Stimulated activated CD4-positive, alpha-beta T cell treated with anti-CD3 and anti-CD28 coated beads, Interleukin-4, amount 100 ng/mL, for 24 hours (primary cell): Measurements from ENCODE around the gene DBNL.

Source experiments
- DNase-seq: peaks from one replicate; pipeline ENCODE4 v3.0.0-alpha.2; 2020

DBNL gene

GRCh38 chr7:44101303-44101965 is 56.9 kb downstream of the DBNL start:
- DNase-seq = no peak

GRCh38 chr7:44101966-44102845 is 57.7 kb downstream of the DBNL start:
- no peak for DNase-seq

DNA sequence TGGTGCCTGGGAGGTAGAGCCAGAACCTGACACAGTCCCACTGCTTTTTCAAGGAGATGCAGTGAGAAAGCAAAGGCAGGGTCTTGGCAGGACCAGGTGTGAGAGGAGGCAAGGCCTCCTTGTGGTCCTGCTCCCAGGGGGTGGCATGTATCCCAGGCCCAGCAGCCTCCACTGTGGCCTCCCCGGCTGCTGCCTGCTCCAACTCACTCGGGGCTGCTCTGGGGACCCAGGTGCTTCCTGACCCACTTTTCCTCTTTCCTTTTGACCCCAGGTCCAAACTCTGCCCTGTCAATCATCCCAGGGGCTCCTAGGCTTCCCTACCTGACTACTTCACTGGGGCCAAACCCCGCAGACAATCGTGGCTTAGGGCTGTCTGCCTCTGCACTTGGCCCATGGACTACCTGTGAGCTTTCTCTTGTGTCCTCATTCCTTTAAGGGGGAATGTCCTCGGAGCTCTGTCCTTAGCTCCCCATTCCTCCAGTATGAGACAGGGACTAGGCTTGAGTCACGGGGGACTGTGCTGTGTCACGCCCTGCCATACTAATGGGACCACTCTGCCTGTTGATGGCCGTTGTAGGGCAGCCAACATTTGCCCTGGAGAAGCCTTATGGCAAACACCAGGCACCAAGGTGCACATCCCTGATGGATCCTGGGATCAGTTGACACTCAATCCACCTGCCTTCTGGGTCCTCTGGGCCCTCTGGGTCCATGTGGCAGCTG is 58.5 kb downstream of the DBNL start:
- DNase-seq = no peak

DNA sequence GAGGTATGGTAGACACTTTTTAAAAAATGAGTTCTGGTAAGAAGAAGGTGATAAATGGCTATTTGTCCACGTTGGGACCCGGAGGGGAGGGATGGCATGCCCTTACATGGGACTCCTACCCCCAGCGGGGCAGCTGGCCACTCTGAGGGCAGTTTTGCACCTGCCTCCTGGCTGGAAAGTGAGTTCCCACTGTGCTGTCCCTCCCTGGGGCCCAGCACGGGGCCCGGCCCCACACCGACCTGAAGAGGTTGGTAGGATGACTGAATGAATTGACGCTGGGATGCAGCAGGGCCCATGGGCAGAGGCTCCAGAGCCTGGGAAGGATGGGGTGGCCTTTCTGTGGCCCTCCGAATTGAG is 59.0 kb downstream of the DBNL start:
- no peak for DNase-seq

GRCh38 chr7:44103923-44104859 is 59.7 kb downstream of the DBNL start, which contains the start of gene AEBP1:
TSS of gene AEBP1 (plus strand) at chr7:44104345. CDS start at chr7:44104666, 321 bp downstream.
- no peak for DNase-seq

GRCh38 chr7:44104860-44105771 is 60.6 kb downstream of the DBNL start:
- no peak for DNase-seq

DNA sequence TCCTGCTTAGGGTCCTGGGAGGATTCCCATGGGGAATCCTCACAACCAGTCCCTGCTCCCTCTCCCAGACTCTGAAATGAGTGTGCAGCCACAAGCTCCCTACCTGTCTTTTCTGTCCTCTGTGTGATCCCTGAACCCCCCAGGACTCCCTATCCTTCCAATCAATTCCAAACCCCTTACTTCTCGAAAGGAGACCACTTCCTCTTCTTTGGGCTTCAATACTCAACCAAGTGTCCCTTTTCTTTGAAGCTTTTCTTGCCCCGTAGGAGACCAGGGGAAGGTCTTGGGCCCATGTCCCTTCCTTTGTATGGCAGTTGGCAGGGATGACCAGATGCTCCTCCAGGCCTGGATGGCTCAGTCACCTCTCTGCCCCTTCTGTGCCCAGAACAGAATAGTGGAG is 61.3 kb downstream of the DBNL start:
- DNase-seq = no peak

GRCh38 chr7:44106311-44107065 is 62.0 kb downstream of the DBNL start:
- no peak for DNase-seq

GRCh38 chr7:44107116-44107960 is 62.8 kb downstream of the DBNL start:
- DNase-seq = no peak

DNA sequence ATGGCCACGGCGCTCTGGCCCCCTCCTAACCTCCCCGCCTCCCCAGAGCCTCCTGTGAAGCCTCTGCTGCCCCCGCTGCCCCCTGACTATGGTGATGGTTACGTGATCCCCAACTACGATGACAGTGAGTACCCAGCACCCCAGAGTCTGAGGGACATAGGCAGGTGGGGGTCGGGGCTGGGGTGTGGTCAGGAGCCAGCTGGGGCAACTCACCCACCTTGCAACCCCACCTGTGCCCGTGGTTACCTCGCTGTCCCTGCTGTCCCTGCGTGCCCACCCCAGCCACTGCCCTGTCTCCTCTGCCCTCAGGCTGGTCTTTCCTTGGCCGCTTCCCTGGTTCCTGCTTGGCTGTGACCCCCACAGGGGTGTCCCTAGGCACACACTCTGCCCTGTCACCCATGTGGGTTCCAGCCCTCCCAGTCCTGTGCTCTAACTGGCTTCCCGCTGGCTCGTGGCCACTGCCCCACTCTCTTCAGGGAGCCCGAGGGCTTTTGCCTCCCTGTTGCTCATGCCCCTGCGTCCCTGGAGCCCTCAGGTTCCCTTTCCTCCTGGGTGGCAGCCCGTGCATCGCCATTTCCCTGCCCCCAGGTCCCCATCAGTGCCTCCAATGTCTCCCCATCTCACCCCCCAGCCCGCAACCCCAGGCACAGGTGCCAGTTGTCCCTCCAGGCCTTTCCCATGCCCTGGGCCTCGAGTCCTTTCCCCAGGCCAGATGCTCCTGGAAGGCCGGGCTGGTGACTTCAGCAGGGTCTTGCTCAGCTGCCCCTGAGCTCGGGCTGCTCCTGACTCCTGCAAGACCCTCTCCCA is 63.7 kb downstream of the DBNL start:
- no peak for DNase-seq

GRCh38 chr7:44108768-44109750 is 64.6 kb downstream of the DBNL start:
- DNase-seq = no peak

DNA sequence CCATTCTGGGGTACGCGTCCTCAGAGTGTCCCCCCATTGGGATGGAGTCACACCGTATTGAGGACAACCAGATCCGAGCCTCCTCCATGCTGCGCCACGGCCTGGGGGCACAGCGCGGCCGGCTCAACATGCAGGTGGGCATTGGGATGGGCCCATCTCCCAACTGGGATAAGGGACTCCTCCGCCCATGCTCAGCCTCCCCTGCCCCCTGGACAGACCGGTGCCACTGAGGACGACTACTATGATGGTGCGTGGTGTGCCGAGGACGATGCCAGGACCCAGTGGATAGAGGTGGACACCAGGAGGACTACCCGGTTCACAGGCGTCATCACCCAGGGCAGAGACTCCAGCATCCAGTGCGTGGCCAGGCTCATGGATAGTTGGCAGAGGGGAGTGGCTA is 65.5 kb downstream of the DBNL start:
- no peak for DNase-seq

DNA sequence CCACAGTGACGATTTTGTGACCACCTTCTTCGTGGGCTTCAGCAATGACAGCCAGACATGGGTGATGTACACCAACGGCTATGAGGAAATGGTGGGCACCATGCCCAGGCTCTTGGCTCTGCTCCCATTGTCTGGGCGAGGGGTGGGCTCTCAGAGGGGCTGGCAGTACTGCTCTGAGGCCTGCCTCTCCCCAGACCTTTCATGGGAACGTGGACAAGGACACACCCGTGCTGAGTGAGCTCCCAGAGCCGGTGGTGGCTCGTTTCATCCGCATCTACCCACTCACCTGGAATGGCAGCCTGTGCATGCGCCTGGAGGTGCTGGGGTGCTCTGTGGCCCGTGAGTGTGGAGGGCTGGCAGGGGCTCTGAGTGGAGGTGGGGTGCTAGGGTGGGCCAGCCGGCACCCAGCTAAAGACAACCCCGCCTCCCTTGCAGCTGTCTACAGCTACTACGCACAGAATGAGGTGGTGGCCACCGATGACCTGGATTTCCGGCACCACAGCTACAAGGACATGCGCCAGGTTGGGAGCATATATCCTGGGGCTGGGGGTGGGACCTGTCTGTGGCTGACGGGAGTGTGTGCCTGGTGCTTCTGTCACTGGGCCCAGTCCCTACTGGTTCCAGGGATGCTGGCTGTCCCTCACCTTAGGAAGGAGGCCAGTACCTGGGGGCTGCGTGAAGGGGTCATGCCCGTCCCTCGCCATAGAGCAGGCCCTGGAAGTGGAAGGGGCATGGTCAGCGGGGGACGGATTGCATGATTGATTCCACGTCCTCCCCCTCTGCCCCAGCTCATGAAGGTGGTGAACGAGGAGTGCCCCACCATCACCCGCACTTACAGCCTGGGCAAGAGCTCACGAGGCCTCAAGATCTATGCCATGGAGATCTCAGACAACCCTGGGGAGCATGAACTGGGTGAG is 66.5 kb downstream of the DBNL start:
- no peak for DNase-seq
